DOHH2 (cell line): Measurements from ENCODE around the gene C5.
A peak's percentile ranks its signal among the peaks of the same experiment; 100 is the strongest.

ENCODE experiments used
- H3F3A ChIP-seq: fragments of 200-600 bp; sonication (generic), shearing (Covaris generic); 2 replicates; pipeline ENCODE4 v1.6.0; 2016; ENCODE audit warnings: antibody characterized with exemption, mild to moderate bottlenecking; ENCODE audit not compliant: control insufficient read depth, insufficient read depth
- H3K27ac ChIP-seq: fragments of 200-600 bp; sonication (generic); 2 replicates; pipeline ENCODE4 v1.5.1; 2014; ENCODE audit warnings: low read depth, mild to moderate bottlenecking, low read length, moderate library complexity
- H3K27me3 ChIP-seq: fragments of 200-600 bp; sonication (generic); 2 replicates; pipeline ENCODE4 v1.6.1; 2014; ENCODE audit warnings: mild to moderate bottlenecking, low read length, mixed read lengths; ENCODE audit not compliant: control insufficient read depth
- H3K36me3 ChIP-seq: fragments of 200-600 bp; sonication (generic); 2 replicates; pipeline ENCODE4 v1.6.1; 2014; ENCODE audit warnings: mild to moderate bottlenecking, low read length, moderate library complexity, mixed read lengths; ENCODE audit not compliant: control insufficient read depth
- H3K4me1 ChIP-seq: fragments of 200-600 bp; sonication (generic); 2 replicates; pipeline ENCODE4 v1.6.1; 2014; ENCODE audit warnings: mild to moderate bottlenecking, low read length, mixed read lengths; ENCODE audit not compliant: control insufficient read depth
- H3K4me2 ChIP-seq: fragments of 200-600 bp; sonication (generic); 2 replicates; pipeline ENCODE4 v1.6.0; 2014; ENCODE audit warnings: mild to moderate bottlenecking, low read length, moderate library complexity
- H3K4me3 ChIP-seq: fragments of 200-600 bp; sonication (generic); 2 replicates; pipeline ENCODE4 v1.5.1; 2014; ENCODE audit warnings: mild to moderate bottlenecking, low read length, mixed read lengths
- H3K79me2 ChIP-seq: fragments of 200-600 bp; sonication (generic); 2 replicates; pipeline ENCODE4 v1.6.1; 2014; ENCODE audit warnings: mild to moderate bottlenecking, low read length, mixed read lengths; ENCODE audit not compliant: control insufficient read depth
- H3K9me2 ChIP-seq: fragments of 200-600 bp; sonication (generic); replicated peaks from 2 replicates; pipeline ENCODE4 v1.6.1; 2014; ENCODE audit warnings: mild to moderate bottlenecking, low read length, mixed read lengths; ENCODE audit not compliant: control insufficient read depth
- H3K9me3 ChIP-seq: fragments of 200-600 bp; sonication (generic); 2 replicates; pipeline ENCODE4 v1.6.1; 2014; ENCODE audit warnings: antibody characterized with exemption, low read length, mixed read lengths; ENCODE audit not compliant: control insufficient read depth, insufficient read depth
- H4K20me1 ChIP-seq: fragments of 200-600 bp; sonication (generic); 2 replicates; pipeline ENCODE4 v1.6.0; 2014; ENCODE audit warnings: low read depth, mild to moderate bottlenecking, antibody characterized with exemption, low read length, moderate library complexity; ENCODE audit not compliant: control insufficient read depth, insufficient read depth
- CTCF ChIP-seq: fragments of 200-600 bp; sonication (generic); IDR thresholded peaks from one replicate; pipeline ENCODE4 v1.5.1; 2014; ENCODE audit warnings: antibody characterized with exemption, mild to moderate bottlenecking, low read depth, low read length; ENCODE audit not compliant: poor library complexity, severe bottlenecking
- EZH2phosphoT487 ChIP-seq: fragments of 200-600 bp; sonication (generic); IDR thresholded peaks from 2 replicates; pipeline ENCODE4 v1.6.1; 2017; ENCODE audit warnings: borderline replicate concordance, mild to moderate bottlenecking, antibody characterized with exemption, low read length, moderate library complexity, mixed read lengths

C5 gene

GRCh38 chr9:120937596-120937995, 112.5 kb downstream of the C5 start:
- H3F3A ChIP-seq = peaks cover 32% of the 10 kb centered on the region
- H3K27ac ChIP-seq = no peak overlapping the region
- no peak overlapping the region for H3K4me2 ChIP-seq
- H3K36me3 ChIP-seq = no peaks in the 10 kb centered on the region
- no peaks in the 10 kb centered on the region for H3K9me2 ChIP-seq
- no peaks in the 10 kb centered on the region for H3K9me3 ChIP-seq
- H3K4me1 ChIP-seq = peaks cover 60% of the 10 kb centered on the region
- TF ChIP-seq CTCF (no peak), EZH2phosphoT487 (no peak)
- no peaks in the 10 kb centered on the region for H3K79me2 ChIP-seq
- no peaks in the 10 kb centered on the region for H4K20me1 ChIP-seq
- H3K27me3 ChIP-seq = no peaks in the 10 kb centered on the region
- no peak overlapping the region for H3K4me3 ChIP-seq

- no peaks in the 10 kb centered on the region for H3K27me3 ChIP-seq
- no peaks in the 10 kb centered on the region for H4K20me1 ChIP-seq
- TF ChIP-seq CTCF (no peak), EZH2phosphoT487 (no peak)
- H3K4me3 ChIP-seq = no peak overlapping the region
- no peaks in the 10 kb centered on the region for H3K9me3 ChIP-seq
- H3K27ac ChIP-seq = peak overlapping the region; percentile 93
- peak overlapping the region; percentile 86 for H3K4me2 ChIP-seq
- peaks cover 65% of the 10 kb centered on the region for H3K4me1 ChIP-seq
- H3K79me2 ChIP-seq = no peaks in the 10 kb centered on the region
- no peaks in the 10 kb centered on the region for H3K36me3 ChIP-seq
- no peaks in the 10 kb centered on the region for H3K9me2 ChIP-seq
- peaks cover 37% of the 10 kb centered on the region for H3F3A ChIP-seq
These were observed 112.9 kb downstream of the C5 start for GRCh38 chr9:120937127-120937526.

- no peak for TF ChIP-seq EZH2phosphoT487
- TF ChIP-seq CTCF = no peak
- Histone ChIP-seq H4K20me1 (no peaks in the 10 kb centered on the region), H3K4me2 (peak overlapping the region; percentile 86), H3K9me2 (no peaks in the 10 kb centered on the region), H3K4me3 (peak overlapping the region; percentile 3; the same call in 1 of the 2 replicates), H3K27ac (peak overlapping the region; percentile 93), H3K79me2 (no peaks in the 10 kb centered on the region), H3K9me3 (no peaks in the 10 kb centered on the region), H3K4me1 (peaks cover 68% of the 10 kb centered on the region), H3K27me3 (no peaks in the 10 kb centered on the region), H3F3A (peaks cover 41% of the 10 kb centered on the region), H3K36me3 (no peaks in the 10 kb centered on the region)
These were observed 113.3 kb downstream of the C5 start for GRCh38 chr9:120936764-120937122.
